GM18873 (cell line): Measurements from ENCODE around the gene ALKAL2.
"Not testable (repeated sequence)": the region's sequence is repeated elsewhere in the genome, so short reads cannot be mapped to it uniquely, and the experiment has no call there.

Experiments
- ATAC-seq: cut with Tn5 transposase; IDR thresholded peaks from one replicate; pipeline ENCODE4 v1.9.1; 2021; ENCODE audit warnings: mild to moderate bottlenecking, moderate library complexity, moderate number of reproducible peaks; ENCODE audit not compliant: unreplicated experiment, low FRiP score

ALKAL2 gene, protein sequence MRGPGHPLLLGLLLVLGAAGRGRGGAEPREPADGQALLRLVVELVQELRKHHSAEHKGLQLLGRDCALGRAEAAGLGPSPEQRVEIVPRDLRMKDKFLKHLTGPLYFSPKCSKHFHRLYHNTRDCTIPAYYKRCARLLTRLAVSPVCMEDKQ

DNA sequence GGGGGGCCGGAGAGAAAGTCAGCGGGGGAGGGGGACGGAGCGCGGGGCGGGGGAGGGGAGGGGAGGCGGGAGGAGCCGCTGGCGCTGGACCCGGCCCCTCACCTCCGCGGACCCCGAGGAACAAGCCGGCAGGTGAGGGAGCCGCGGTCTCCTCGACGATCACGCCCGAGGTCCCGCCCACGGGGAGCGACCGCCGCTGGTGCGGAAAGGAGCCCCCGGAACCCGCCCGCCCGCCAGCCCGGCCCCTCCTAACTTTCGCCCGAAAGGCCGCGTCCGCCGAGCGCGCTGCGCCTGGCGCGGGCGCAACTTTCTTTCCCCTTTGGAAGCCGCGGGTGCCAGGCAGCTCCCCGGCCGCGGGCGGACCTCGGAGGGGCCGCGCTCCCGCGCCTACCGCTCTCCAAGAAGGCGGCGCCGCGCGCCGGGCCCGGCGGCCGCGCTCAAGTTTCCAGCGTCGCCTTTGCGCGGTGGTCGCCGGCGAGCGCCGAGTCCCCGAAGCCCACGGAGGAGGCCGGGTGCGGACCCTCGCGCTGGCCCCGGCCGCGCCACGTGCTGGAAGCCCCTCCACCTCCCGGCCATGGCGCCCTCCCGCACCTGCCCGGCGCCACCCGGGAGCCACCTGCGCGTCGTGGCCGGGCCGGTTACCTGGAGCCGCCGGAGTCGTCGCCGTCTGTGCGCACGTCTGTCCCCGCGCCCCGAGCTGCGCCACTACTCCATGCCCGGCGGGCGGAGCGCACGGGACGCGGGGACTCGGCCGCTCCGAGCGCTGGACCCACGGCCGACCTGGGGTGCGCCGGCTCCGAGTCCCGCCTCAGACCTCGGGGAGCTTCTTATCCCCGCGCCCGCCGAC lies at the start of gene ALKAL2:
ALKAL2 (minus strand) TSS at position 181 of the 847 bp plus-strand sequence. CDS start 256 bp downstream, outside the sequence.
- ATAC-seq: no peak

DNA sequence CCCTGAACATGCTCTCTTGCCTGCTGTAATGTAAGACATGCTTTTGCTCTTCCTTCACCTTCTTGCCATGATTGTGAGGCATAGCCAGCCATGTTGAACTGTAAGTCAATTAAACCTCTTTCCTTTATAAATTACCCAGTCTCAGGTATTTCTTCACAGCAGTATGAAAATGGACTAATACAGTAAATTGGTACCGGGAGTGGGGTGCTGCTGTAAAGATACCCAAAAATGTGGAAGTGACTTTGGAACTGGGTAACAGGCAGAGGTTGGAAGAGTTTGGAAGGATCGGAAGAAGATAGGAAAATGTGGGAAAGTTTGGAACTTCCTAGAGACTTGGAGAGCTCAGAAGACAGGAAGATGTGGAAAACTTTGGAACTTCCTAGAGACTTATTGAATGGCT lies 49.1 kb upstream of the ALKAL2 start:
- ATAC-seq: not testable (repeated sequence)

DNA sequence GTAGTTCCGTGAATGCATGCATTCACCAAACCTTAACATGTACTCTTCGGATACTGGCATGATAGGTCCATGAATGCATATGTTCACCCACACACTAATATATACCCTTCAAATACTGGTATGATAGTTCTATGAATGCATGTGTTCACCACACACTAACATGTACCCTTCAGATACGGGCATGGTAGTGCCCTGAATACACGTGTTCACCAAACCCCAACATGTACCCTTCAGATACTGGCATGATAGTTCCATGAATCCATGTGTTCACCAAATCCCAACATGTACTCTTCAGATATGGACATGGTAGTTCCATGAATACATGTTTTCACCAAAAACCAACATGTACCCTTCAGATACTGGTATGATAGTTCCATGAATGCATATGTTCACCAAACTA lies 48.5 kb upstream of the ALKAL2 start:
- ATAC-seq: no peak

DNA sequence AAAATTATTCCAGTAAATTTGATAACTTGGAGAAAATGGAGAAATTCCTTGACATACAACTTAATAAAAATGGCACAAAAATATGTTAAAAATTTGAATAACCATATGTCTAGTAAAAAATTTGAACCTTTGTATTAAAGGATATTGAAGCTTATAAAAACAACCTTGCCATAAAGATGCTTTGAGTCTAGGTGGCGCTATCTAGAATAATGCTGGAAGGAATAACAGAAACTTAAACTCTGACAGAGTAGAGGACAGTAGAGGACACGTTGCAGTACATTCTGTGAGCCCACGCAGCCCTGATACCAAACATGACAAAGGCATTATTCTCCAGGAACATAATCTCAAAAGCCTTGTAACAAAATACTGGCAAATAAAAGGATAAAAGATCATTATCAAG lies 44.7 kb upstream of the ALKAL2 start:
- ATAC-seq: no peak

DNA sequence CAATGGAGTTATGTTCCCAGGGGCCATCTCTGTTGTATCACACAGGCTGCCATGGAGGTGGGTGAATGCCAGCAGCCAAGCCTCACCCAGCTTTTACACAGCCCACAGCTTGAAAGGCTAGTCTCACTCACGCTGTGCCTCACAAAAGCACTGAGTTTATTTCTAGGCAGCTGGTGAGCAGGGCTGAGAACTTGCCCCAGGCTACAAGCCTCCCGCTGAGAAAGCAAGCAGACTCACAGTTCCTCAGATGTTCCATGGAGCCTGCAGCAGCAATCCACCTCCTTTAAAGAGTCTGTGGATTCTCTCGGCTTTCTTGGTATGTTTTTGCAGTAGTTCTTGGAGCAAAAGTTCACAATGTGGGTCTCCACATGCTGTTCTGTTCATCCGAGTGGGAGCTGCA lies 40.9 kb upstream of the ALKAL2 start:
- ATAC-seq: no peak

DNA sequence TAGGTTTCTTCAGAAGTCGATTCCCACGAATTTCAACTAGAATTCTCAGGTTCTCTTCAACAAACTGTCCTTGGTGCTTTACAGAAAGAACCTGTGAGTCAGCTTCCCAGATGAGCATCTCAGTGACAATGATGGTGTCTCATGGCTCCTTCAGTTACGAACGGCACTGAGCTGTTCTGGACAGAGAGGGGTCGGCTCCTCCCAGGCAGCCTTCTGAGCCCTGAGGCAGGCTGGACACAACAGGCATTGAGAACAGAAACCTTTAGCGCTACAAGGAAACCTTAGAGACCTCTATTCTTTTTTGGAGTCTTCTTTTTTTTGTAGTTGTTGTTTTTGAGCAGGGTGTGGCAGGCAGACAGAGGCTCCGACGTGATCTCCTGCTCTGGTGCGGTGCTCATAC lies 35.1 kb upstream of the ALKAL2 start:
- ATAC-seq: no peak

DNA sequence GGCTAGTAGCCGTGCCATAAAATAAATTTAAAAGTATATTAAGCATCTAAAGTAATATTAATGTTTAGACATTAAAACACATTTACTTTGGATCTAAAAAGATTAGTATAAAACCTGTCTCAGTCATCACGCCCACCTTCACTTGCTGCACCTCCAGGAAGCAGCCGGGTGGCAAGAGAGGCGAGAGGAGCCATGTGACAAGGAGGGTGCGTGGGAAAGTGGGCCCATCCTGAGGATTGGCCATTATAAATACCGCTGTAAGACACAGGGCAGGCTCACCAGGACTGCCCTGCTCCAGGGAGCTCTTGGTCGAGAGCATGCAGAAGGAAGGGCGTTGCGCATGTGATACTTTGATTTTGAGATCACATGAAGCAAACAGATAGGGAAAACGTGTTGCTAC lies 34.4 kb upstream of the ALKAL2 start:
- ATAC-seq: no peak

DNA sequence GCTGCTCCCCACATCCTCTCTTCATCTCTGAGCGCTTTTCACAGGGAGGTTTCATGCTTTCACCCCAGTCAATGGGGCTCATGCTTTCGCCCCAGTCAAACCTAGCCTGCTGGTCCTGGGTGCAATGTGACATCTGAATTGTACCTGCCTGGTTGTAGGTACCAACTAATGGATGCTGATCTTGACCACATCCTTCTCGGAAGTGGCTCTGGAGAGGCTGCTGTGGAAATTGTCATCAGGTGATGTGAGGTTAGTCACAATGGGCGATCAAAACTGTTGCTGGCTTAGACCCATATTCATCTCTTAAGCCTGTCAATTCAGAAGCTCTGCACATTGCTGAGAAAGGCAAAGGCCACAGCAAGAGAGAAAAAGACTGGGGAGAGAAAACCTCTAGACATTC lies 32.7 kb upstream of the ALKAL2 start:
- no peak for ATAC-seq

DNA sequence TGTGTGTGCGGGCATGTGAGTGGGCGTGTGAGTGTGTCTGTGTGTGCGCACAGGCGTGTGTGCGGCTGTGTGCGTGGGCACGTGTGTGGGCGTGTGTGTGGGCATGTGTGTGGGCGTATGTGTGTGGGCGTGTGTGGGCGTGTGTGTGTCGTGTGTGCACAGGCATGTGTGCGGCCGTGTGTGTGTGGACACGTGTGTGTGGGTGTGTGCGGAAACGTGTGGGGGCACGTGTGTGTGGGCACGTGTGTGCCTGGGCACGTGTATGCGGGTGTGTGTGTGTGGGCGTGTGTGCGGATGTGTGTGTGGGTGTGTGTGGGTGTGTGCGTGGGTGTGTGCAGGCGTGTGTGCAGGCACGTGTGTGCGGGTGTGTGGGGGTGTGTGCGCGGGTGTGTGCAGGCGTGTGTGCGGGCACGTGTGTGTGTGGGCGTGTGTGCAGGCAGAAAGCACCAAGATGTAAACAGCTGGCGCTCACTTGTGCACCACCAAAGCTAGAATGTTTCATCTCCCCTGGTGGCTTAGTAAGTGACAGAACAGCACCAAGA lies 31.2 kb upstream of the ALKAL2 start:
- ATAC-seq: no peak

DNA sequence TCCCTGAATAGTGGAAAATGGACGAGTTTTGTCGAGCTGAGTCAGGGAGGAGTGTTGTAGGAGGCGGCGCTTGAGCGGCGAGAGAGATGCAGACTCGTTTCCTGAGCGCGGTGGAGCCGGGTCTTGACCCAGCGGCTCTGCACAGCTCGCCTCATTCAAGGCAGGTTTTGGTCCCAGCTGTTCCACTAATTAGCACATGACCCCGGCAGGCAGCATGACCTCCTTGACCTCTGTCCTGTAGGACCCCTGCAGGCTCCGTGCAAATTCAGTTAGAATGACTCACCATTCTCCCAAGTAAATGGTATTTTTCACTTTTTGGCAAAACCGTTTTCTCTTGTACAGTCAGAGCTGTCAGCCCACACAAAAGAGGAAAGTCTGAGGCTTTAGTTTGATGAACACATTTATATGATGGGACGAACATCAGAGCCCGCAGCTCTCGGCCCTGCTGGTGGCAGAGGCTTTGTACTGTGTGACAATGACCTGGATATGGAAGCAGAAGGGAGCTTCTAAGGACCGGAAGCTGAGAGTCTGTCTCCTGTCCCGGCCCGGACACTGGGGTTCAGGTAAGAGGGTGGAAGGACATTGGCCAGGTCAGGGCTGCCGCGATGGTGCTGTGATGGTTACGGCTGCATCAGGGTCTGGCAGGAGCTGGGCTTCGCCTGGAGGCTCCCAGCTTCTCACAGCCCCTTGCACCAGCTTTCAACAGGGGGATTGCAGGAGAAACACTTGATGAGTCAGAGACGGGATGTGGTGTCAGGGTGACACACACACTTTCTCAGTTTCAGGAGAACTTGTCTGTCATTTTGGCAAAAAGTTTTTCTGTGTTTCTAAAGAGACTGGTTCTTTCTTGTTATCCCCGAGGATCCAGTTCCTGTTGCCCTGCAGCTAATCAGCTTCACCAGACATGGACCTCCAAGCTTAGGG lies 29.9 kb upstream of the ALKAL2 start:
- no peak for ATAC-seq

DNA sequence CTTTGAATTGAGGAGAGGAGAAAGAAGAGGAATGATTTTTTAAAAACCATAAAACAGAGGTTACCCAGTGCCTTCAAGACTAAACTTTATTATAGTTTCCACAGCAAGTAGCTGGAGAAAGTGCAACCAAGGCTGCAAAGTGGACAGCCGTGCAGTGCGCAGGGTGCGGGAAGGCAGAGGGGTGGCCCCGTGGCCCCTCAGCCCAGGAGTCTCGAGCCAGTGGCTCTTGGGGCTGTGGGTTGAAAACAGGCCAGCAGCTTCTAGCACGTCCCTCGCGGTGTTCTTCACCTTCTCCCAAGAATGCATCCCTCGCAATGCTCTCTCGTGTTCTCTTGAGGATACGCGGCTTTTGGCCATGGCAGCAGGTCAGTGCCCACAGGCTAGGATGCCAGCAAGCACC lies 28.5 kb upstream of the ALKAL2 start:
- ATAC-seq: no peak

DNA sequence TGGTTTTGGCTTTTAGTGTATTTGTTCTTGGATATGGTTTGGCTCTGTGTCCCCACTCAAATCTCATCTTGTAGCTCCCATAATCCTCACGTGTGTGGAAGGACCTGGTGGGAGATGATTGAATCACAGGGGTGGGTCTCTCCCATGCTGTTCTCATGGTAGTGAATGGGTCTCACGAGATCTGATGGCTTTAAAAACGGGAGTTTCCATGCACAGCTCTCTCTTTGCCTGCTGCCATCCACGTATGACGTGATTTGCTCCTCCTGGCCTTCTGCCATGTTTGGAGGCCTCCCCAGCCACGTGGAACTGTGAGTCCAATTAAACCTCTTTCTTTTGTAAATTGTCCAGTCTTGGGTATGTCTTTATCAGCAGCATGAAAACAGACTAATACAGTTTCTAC lies 28.0 kb upstream of the ALKAL2 start:
- ATAC-seq: not testable (repeated sequence)

DNA sequence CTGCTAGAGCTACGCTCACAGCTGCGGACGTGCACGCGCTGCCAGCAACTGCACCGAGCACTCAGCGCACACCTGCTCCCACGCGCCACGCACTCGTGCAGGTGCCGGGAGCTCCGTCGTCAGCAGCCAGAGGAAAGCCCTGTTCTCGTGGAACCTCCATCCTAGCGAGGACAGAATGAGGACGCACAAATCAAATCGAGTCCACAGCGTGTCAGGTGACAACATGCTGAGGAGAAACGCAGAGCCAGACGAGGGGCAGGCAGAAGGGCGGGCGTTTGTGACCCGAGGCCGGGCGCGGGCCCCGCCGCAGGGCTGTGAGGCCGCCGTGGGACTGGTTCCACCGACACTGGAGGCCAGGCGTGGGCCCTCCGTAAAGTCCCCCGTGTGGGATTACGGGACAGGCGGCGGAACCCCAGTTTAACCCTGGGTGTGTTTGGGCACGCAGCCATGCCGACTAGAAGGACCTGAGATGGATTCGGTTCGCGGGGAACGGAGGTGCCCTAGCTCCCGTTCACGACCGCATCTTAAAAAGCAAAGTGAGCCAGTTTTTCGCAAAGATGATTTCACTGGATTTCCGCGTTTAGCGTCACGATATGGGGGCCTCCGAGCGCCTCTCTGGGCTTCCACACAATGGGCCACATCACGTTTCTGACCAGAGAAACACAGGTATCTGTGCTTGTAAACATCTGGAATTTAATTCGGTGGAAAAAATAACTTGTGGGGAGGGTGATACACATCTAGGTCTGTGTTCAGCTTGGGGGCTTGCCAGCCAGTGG lies 26.9 kb upstream of the ALKAL2 start:
- ATAC-seq: no peak

DNA sequence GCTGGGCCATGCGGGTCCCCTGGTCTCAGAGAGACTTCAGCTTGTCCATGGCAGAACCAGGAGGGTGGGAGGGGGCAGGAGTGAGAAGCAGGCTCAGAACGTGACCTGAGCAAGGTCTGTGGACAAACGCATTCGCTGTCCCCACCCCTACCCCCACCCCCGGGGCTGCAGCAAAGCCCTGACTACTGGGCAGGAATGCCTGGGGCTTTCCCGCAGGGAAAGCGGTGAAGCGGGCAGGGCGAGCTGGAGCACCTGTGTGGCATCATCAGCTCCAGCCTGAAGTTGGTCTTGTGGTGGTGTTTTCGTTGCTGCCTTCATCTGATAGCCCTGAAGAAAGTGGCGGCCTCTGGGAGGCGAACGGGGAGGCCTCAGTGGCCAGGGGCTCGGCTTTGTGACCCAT lies 26.1 kb upstream of the ALKAL2 start:
- no peak for ATAC-seq

DNA sequence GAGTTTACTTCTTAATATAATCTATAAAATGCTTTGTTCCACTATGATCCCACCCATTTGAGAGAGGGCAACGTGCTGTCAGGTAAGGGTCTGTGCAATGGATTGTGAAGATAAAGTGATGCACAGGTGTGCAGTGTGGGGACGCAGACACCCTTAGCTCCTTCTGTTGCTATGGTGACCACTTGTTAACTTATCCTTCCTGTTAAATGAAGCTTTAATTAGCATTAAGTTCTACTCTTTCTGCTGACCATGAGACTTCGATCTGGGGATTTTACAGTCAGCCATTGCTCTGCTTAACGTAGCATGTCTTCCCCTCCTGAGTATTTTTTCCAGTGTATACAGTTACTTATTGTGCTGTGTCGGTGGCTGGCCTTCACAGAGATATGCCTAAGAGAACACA lies 23.1 kb upstream of the ALKAL2 start:
- no peak for ATAC-seq

DNA sequence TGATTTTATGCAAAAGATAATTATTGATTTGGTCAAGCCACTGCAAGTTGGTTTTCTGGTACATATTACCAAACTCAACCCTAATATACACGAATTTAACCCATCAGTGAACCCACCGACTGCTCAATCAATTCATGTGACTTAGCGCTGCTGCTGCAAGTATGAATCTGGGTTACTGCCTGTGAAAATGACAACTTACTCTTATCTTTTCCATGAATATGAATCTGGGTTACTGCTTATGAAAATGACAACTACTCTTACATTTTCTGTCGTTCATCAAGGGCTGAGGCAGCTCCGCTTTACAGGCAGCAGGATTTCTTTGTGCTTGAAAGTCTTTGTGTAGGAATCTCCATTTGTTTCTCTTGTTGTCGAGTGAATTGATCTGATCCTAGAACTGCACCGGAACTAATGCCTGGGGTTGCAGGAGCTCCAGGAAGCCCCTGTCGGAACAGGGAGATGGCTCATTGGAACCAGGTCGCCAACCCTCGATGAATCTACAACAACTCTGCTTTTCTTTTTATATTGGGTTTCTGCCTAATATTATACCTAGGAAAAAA lies 22.1 kb upstream of the ALKAL2 start:
- ATAC-seq: no peak

DNA sequence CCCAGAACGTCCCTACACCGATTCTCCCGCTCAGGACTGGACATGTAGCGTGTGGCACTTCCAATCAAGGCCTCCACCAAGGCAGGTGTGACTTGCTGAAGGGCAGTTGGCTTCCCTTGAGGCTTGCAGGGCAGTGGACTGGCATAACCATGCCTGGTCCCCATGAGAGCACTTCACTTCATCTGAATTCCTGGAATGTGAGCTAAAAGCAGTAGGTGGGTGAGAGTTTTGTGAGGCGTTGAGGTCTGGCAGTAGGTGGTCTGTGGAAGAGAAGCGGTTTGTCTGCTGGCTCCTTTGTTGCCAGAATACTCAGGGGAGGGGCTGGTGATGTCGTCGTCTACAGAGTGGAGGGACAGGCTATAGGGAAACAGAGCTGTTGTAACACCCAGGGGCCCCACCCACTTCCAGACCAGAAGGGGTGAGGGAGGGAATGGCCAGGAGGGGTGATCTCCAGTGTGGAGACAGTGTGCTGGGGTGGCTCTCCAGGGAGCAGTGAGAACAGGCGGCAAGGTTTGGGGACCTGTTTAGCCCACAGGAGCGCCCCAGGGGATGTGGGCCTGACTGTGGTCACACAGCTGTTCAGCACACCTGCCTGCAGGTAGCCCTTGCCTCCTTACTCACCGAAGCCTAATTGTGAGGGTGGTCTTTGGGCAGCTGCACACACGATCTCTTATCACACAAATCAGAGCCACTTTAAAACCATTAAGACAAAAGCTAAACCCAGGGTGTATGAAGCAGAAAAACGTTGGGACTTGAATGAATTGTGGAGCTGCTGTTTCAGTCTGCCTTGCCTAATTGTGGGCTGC lies 21.5 kb upstream of the ALKAL2 start:
- no peak for ATAC-seq

DNA sequence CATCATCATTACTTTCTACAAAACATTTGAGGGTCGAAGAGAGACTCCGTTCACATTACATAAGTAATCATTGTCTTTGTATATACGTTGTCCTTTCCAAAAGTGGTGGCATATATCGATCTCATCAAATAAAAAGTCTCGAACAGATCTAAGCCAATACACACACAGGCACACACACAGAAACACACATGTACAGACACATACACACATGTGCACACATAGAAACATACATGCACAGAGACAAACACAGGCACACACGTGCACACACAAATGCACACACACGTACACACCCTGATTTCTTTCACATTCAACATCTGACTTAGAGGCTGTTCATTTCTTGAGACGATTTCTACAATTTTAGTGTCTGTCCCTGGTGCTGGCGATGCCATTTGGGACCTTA lies 17.5 kb upstream of the ALKAL2 start:
- ATAC-seq: no peak

DNA sequence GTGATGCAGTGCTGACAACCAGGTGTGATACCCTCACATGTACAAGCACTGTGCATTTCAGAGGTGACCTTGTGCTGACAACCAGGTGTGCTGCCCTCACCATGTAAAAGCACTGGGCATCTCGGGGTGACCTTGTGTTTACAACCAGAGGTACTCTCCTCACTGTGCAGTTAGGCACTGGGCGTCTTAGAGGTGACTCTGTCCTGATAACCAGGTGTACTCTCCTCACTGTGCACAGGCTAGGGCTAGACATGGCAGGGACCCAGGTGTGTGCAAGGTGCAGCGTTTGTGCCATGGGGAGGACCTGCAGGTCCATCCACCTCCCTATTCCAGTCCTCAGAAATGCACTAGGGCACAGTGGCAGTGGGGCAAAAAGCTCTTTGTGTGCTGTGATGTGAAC lies 8.5 kb upstream of the ALKAL2 start:
- ATAC-seq: no peak
